NCI-H526 treated with DMSO at 0.1 percent for 48 hours (cell line): ENCODE data around the gene S100A13.

Source experiments
- DNase-seq: peaks from one replicate; lab custom pipeline; 2025; lab: John Stamatoyannopoulos, UW

Gene S100A13

DNA sequence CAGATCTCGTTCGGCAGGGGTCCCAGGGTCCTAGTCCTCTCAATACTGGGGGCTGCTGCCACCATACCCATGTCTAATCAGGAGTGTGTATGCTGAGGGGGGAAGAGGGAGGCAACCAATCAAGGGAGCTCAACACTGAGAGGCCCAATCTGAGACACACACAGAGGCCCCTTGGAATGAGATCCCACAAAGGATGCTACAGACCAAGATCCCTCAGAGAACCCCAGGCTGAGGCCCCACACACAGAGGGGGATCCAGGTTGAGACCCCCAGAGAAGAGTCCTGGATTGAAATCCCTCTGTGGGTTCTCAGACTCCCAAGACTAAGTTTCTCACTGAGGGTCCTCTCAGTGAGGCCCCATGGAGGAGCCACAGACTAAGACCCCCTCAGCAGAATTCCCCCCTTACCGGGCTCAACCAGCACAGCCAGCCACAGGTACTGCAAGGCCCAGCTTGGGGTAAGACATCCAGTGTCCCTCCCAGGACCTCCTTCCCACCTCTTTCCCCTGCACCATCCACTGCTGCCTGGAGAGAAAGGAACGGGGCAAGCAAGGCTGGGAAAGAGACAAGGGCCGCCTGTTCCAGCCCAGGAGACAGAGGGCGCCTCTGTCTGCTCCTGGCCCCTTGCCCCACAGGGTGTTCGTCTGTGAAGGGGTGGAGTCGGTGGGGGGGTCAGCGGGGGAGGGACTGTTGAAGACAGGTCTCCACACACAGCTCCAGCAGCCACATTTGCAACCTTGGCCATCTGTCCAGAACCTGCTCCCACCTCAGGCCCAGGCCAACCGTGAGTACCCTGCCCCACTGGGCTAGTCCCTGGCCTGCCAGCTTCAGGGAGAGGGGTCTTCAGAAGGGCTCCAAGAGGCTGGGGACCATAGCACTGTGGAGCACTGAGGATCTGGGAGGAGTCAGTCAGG, 666 bp upstream of the S100A13 start, which contains the start of gene S100A1:
Gene S100A1 (plus strand): TSS at position 720 of the 912 bp plus-strand sequence. CDS start 2,088 bp downstream, outside the sequence.
- no peak for DNase-seq

DNA sequence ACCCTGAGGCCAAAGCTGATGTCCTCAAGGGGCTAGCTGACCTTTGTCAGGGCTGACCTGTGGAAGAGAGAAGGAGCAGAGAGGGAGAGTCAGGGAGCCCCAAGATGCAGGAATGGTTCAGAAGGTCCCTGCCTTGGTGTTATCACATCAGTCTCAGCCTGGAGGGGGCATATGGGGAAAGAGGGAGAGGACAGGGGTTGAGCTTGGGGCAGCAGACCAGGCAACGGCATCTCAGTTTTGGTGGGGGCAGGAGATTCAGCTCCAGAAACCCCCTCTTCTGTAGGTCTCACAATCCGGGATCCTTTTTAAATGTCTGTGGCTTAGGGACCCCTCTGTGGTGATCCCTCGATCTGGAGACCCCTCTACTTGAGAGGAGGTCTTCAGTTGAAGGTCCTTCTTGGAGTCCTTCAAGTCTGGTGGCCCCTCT, 815 bp downstream of the S100A13 start:
- no peak for DNase-seq

DNA sequence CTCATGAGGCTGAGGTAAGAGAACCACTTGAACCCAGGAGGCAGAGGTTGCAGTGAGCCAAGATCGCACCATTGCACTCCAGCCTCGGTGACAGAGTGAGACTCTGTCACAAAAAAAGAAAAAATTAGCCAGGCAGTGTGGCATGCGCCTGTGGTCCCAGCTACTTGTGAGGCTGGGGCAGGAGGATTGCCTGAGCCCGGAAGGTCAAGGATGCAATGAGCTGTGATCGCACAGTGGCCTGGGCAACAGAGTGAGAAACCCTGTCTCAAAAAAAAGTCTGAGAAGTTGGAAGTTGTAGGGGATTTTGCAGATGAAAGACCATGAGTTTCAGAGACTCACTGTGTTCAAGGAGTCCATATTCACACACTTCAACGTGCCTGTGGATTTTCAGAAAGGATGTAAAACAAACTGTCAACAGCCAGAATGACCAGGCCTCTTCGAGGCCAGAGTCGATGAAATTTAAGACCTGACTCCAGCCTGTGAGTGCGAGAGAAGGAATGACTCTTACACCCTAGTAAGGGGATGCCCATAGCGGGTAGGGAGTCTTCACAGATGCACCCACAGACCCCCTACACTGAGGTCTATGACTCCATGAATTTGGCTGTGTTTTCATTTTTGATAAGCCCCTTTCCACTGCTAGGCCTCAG, 2.2 kb downstream of the S100A13 start:
- DNase-seq: no peak

DNA sequence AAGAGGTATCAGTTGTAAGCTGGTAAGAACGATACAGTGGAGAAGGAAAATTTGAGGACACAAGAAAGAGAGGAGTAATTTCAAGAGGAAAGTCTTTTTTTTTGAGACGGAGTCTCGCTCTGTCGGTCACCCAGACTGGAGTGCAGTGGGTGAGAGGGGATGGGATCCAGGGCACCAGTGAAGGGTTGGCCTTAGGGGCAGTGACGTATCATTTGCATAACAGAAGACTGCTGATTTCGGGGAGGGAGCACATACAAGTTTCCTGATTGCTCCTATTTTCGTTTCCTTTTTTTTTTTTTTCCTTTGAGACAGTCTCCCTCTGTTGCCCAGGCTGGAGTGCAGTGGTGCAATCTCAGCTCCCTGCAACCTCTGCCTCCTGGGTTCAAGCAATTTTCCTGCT, 4.2 kb downstream of the S100A13 start:
- no peak for DNase-seq

DNA sequence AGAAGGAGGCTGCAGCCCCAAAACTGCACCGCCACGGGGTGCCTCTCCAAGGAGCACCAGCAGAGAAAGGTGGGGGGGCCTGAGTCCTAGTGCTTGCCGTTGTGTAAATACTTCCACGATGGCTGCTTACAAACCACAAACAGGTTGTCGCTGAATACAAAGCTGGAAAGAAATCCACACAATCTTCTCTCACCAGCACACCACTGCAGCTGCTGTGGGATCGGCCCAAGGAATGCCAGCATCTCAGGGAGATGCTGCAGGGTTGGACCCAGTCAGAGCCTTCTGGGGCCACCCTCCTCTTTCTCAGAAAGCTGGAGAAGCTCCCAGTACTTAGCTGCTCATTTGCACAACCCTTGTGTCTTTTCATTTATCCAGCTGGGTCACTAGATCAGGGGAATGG, 8.1 kb downstream of the S100A13 start:
- no peak for DNase-seq

DNA sequence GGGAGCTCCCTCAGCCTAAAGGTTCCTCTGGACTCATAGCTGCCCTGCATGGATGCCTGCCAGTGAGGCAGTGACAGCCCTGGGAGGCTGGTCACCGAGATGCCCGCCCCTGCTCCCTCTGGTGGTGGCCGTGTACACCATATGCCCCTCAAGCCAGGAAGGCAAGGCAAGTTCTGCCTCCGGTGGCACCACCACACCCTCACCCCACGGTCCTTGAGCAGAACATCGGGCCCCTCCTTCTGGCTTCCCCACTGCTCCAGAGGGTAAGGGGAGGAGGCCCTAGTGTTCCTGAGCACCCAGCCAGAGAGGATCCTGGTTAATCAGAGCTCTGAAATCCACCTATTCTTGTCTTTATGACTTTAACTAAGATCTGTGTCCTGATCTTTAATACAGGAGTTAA, 9.6 kb downstream of the S100A13 start:
- no peak for DNase-seq

DNA sequence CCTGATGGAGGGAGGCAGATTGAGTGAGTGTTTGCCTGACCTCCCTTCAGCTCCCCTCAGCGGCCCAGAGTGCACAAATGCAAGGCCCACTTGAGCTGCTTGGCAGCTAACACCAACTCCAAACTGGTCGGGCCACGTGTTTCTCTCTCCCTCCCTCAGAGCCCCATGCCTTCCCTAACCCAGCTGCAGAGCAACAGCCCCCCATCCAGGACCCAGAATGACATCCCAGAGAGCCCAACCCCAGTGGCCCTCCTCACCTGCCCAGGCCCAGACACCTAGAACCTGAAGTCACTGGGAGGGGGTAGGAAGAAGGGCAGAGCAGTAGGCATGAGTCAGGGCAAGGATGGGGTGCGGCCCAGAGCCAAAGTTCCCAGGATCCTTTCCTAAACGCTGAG, 10.4 kb downstream of the S100A13 start:
- no peak for DNase-seq

DNA sequence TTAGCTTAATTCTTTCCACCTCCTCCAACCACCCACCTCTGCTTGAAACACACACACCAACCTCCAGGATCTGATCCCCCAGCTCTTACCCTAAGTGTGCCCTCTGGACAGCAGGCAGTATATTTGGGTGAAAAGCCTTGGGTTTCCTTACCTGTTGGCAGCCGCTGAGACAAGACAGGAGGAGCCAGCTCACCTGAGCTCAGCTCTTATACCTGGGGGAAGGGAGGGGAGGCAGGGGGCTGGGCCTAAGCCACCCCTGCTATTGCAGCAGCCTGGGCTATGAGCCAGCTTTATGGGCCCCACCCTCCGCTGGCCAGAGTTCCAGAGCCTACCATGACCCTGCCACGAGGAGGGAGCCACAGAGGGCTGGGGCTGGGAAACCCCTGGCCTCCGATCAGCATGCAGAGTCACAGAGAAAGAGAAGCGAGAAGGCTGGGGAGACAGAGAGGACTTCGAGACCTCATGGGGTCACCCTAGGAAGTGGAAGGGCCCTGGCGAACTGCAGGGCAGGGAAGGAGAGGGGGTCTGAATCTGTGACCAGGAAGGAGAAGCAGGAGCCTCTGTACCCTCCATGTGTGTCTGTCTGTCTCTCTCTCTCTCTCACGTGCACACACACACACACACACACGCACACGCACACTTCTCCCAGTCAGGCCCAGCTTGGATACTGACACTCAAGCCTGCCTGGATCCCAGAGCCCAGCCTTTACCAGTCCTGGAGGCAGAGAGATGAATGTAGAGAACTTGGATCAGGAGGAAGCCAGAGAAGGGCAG, 11.0 kb downstream of the S100A13 start, which contains the start of gene S100A14:
Gene S100A14 (minus strand): TSS at position 182 of the 773 bp plus-strand sequence. CDS start 467 bp downstream, outside the sequence.
- no peak for DNase-seq

DNA sequence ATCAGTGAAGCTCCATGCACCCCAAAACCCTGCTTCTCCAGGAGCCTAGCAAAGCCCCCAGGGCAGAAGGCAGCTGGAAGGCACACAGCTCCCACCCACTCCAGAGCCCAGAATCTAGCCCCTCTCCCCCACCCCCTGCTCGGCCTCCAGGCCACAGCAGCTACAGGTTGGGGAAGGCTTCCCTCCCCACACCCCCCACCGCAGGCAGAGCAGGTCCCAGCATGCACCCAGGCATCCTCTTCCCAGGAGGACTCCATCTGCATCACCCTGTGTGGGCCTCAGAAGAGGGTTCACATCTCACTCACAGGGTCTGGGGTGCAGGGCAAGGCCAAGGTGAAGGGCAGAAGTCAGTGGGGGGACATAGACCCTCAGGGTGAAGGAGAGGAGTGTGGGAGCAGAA, 11.9 kb downstream of the S100A13 start:
- no peak for DNase-seq

DNA sequence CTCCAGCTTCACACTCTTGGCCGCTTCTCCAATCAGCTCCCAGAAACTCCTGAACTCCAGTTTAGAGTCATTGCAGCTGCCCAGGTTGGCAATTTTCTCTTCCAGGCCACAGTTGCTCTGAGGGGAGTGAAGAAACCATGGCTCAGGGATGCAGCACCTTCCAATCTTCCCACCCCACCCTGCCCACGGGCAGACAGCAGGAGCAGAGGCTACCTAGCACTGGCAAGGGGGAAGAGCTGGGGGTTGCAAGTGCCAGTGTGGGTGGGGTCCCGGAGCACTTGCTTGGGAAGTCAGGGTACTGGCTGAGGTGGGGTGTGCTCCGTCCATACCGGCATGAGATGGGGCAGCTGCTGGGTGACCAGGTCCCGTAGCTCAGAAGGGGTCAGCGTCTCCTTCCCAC, 12.4 kb downstream of the S100A13 start:
- no peak for DNase-seq

DNA sequence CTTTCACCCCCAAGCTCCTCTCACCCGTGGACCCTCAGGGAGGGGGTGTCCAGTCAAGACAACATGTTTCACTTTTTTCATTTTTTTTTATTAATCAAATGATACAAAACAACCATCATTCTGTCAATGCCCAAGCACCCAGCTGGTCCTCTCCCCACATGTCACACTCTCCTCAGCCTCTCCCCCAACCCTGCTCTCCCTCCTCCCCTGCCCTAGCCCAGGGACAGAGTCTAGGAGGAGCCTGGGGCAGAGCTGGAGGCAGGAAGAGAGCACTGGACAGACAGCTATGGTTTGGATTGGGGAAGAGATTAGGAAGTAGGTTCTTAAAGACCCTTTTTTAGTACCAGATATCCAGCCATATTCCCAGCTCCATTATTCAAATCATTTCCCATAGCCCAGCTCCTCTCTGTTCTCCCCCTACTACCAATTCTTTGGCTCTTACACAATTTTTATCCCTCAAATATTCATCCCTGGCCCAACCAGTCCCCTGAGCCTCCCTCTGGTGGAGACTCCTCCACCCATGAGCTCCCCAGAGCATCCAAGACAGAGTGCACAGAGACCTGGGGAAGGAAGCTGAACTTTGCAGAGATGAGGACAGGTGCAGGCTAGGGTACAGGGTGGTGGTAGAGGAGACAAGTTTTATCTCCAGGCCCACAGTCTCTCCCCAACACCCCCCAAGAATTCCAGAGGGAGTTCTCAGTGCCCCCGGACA, 13.0 kb downstream of the S100A13 start:
- DNase-seq: no peak

DNA sequence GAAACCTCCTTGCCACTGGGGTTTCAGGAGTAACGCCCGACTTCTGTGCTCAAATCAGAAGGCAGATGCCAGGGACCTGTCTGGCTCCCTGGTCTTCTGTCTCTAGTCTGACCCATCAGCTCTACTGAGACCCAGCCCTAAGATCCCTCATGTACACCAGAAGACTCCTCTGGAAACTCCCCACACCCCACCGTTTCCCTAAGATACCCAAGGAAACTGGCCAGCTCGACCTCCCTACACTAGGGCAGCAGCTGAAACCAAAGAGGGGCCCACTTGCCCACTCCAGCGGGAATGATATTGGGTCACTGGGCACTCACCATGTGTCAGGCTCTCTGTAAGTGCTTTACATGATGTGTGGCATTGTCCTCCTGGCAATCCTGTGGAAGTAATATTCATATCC, 13.9 kb downstream of the S100A13 start:
- DNase-seq: no peak

DNA sequence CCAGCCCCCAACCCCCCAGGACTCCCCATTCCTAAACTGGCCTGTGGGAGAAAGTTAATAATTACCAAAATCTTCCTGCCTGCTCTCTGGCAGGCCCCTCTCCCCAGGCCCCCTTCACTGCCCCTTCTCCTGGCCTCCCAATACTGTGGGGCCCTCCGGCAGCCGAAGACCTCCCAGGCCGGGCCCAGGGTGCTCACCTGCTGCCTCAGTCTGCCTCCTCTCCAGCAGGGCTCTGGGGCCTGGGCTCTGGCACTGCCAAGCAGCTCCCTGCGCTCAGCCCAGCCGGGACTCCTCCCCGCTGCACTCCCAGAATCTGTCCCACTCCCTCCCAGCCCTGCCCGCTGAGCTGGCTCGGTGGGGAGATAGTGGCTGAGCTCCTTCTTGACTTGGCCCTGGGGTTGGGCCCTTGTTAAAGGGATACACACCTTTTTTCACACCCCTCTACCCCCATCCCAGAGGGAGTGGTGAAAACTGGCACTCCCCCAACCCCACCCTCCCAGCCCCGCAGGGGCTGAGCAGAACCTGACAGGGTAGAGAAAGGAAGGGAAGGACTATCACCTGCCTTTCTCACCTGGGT, 14.5 kb downstream of the S100A13 start, which contains the start of gene S100A16:
Gene S100A16 (minus strand): TSS at position 383 of the 577 bp plus-strand sequence. CDS start 4,986 bp downstream, outside the sequence.
- DNase-seq: no peak

DNA sequence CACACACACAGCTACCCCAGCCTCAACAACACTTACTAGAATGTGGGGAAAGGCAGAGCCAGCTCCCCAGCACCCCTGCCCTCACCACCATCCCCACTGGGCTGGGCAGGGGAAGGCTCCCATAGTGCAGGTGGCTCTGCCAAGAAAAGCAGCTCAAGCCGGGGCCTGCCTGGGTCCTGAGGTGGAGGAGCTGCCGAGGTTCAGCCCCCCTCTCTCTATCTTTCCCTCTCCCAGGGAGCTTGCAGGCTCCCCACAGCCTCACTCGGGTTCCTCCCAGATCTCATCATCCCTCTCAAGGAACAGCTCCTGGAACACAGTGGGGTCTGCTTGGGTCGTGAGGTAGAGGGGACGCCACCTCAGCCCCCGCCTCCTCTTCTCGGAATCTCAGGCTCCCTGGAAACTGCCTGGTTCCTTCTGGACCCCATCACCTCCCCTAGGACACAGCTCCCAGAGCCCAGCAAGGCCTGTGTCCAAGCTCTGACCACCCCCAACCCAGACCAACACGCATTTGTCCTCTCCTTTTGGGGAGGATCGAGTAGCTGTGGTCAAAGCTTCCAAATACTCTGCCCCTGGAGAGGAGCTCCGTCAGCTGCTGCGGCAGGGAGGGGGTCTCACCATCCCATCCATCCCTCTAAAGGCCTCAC, 15.1 kb downstream of the S100A13 start:
- DNase-seq: no peak

DNA sequence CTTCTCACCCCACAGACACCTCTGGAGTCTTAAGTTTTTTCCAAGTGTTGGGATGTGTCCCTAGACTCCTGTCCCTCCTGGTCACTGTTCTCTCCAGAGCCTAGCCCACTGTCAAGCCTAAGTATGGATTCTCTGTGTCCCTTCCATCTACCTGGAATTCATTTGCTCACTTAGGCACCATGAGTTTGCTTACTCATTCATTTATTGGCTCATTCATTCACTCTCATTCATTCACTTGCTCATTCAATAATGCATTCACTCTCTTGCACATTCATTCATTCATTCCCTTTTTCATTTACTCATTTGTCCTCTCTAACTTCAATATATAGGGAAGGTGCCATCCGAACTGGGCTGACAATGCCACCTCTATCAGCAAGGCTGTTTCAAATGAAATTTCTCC, 15.9 kb downstream of the S100A13 start:
- DNase-seq: no peak

DNA sequence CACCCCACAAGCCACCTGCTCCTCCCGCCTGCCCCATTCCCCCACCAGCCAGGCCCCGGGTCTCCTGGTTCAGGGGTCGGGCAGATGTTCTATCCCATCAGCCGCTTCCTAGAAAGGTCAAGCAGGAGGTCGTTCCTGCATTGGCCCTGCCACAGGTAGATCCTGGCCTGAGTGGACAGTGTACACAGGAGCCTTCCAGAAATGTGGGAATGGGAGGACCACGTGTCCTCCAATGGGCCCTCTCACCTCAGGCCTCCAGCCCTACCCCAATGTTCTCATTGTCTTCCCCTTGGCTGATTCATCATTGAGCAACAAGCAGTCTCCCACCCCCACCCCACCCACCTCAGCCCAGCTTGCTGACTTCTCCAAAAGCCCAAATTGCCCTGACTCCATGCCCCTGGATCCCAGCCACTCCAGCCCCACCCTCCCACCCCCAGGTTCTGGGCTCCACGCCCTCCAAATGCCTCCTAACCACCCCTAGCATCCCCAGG, 16.4 kb downstream of the S100A13 start:
- DNase-seq: no peak

DNA sequence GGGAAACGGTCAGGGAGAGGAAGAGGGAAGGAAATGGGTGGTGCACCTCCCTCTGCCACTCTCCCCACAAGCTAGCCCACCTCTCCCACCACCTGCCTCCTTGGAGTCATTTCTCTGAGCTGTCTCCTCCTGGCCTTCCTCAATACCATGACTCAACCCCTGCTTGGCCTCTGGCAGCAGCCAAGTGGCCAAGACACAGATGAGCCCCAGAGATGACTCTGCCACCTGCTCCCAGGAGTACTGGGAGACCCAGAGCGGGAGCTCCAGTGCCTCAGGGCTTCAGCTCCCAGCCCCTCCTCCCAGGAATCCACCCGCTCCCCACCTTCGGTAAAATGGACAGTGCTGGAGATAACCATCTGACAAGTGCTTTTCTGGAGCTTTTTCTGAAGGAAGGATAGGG, 17.0 kb downstream of the S100A13 start:
- no peak for DNase-seq

DNA sequence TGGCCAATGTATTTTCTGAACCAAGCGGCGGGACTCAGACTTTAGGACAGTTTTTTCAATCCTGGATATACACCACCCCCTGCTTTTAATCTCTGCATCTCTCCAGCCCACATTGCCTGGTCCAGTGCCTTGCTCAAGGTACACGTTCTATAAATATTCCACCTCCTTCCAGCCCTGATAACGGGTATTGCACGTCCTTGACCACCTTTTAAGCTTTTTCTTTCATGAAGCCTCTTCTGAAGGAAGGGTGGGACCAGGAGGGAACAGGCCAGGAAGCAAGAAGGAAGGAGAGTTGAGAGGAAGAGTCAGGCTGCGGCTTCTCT, 17.8 kb downstream of the S100A13 start:
- no peak for DNase-seq

DNA sequence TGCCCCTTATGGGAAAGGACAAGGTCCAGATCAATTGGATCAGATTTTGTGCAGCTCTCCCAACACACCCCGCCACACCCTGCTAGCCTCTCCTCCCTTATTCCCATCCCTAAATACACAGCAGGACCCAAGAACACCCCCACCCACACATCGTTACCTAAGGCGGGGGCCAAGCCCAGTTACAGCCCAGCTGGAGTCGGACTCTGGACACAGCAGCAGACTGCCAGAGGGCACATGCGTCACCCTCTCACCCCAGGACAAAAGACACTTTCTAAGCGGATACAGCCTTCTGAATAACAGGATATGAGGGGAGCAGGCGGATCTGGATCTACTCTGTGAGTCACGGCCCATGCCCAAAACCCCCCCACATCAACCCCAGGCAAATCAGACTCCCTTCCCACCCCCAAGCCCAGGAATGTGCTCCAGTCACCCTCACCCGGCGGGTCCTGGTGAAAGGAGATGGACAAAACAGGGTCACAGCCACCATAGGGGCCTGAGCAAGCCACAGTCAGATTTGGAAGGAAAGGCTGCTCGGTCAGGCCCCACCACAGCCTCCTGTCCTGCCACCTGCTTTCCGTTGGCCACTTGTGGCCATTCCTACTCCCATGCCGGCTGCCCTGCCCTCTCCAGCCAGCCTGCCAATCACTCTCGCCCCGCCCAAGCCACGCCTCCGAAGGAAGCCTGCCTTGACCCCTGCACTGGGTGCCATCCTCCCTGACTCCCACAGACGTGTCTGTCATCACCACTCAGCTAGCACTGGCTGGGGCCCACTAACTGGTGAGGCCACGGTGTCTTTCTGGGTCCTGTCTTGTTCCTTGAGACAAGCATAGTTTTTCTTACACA, 18.3 kb downstream of the S100A13 start:
- no peak for DNase-seq
